ENCODE results near the gene HEMK1.

- TF ChIP-seq, protein P1, sequence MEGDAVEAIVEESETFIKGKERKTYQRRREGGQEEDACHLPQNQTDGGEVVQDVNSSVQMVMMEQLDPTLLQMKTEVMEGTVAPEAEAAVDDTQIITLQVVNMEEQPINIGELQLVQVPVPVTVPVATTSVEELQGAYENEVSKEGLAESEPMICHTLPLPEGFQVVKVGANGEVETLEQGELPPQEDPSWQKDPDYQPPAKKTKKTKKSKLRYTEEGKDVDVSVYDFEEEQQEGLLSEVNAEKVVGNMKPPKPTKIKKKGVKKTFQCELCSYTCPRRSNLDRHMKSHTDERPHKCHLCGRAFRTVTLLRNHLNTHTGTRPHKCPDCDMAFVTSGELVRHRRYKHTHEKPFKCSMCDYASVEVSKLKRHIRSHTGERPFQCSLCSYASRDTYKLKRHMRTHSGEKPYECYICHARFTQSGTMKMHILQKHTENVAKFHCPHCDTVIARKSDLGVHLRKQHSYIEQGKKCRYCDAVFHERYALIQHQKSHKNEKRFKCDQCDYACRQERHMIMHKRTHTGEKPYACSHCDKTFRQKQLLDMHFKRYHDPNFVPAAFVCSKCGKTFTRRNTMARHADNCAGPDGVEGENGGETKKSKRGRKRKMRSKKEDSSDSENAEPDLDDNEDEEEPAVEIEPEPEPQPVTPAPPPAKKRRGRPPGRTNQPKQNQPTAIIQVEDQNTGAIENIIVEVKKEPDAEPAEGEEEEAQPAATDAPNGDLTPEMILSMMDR (IDR thresholded peaks at IDR 0.05) = no peak
- TF ChIP-seq POLR2A (IDR thresholded peaks at IDR 0.05) = no peak
Observed at GRCh38 chr3:50599716-50600118, 30.4 kb downstream of the HEMK1 start.

Data from body of pancreas (tissue), 4 donors.